Kidney glomerular epithelial cell (primary cell): ENCODE data around the gene CCDC88B.
"Not testable (repeated sequence)": the region's sequence is repeated elsewhere in the genome, so short reads cannot be mapped to it uniquely, and the experiment has no call there.

Experiments used
- DNase-seq: peaks from one replicate; lab custom pipeline; 2025; lab: John Stamatoyannopoulos, UW

CCDC88B gene

GRCh38 chr11:64304316-64305072 is 35.5 kb upstream of the CCDC88B start:
- DNase-seq: peak; percentile 73

- peak; percentile 95 for DNase-seq
Measured at GRCh38 chr11:64305075-64305690, 34.8 kb upstream of the CCDC88B start, which contains the start of gene ESRRA. TSS of gene ESRRA (plus strand) at chr11:64305524. CDS start at chr11:64307180, 1,656 bp downstream.

GRCh38 chr11:64305691-64306562 is 34.1 kb upstream of the CCDC88B start:
- peak; percentile 50 for DNase-seq

- no peak for DNase-seq
Measured at GRCh38 chr11:64306563-64306875, 33.5 kb upstream of the CCDC88B start.

- no peak for DNase-seq
Measured at GRCh38 chr11:64306876-64307622, 33.0 kb upstream of the CCDC88B start.

GRCh38 chr11:64307795-64308194 is 32.2 kb upstream of the CCDC88B start:
- not testable (repeated sequence) for DNase-seq

- DNase-seq: no peak
Measured at GRCh38 chr11:64312947-64313346, 27.1 kb upstream of the CCDC88B start.

- DNase-seq: no peak
Measured at GRCh38 chr11:64313491-64314145, 26.4 kb upstream of the CCDC88B start.

- no peak for DNase-seq
Measured at GRCh38 chr11:64314146-64314804, 25.7 kb upstream of the CCDC88B start.

- DNase-seq: no peak
Measured at GRCh38 chr11:64314805-64315561, 25.0 kb upstream of the CCDC88B start.

GRCh38 chr11:64315667-64316526 is 24.1 kb upstream of the CCDC88B start:
- not testable (repeated sequence) for DNase-seq

GRCh38 chr11:64316672-64317324 is 23.2 kb upstream of the CCDC88B start:
- no peak for DNase-seq

- peak; percentile 99 for DNase-seq
Measured at GRCh38 chr11:64317325-64317960, 22.6 kb upstream of the CCDC88B start, which contains the start of gene TRMT112. TSS of gene TRMT112 (minus strand) at chr11:64317559. CDS start at chr11:64317526, 33 bp downstream.

- peak; percentile 91 for DNase-seq
Measured at GRCh38 chr11:64317961-64318765, 21.8 kb upstream of the CCDC88B start, which contains the start of gene PRDX5. TSS of gene PRDX5 (plus strand) at chr11:64318121. CDS start at chr11:64318216, 95 bp downstream.

- DNase-seq: no peak
Measured at GRCh38 chr11:64318766-64319761, 20.9 kb upstream of the CCDC88B start.

- DNase-seq: no peak
Measured at GRCh38 chr11:64320556-64320955, 19.4 kb upstream of the CCDC88B start.
